ENCODE data around the gene RAB3D.

RAB3D gene

DNA sequence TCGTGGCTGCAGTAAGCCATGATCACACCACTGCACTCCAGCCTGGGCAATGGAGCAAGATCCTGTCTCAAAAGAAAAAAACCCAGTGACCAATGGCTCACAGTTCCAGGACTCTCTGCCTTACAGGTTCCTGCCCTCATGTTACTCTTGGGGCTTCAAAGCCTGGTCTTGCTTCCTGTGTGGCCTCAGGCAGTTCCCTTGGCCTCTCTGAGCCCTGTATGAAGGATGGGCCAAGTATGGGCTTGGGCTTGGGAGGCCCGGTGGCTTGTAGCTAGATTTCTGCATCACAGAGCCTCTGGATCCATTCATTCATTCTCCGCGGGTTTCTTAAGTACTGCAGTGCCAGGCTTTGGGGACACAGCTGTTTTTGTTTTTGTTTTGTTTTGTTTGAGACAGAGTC lies 44.3 kb downstream of the RAB3D start:
- no peak for DNase-seq

DNA sequence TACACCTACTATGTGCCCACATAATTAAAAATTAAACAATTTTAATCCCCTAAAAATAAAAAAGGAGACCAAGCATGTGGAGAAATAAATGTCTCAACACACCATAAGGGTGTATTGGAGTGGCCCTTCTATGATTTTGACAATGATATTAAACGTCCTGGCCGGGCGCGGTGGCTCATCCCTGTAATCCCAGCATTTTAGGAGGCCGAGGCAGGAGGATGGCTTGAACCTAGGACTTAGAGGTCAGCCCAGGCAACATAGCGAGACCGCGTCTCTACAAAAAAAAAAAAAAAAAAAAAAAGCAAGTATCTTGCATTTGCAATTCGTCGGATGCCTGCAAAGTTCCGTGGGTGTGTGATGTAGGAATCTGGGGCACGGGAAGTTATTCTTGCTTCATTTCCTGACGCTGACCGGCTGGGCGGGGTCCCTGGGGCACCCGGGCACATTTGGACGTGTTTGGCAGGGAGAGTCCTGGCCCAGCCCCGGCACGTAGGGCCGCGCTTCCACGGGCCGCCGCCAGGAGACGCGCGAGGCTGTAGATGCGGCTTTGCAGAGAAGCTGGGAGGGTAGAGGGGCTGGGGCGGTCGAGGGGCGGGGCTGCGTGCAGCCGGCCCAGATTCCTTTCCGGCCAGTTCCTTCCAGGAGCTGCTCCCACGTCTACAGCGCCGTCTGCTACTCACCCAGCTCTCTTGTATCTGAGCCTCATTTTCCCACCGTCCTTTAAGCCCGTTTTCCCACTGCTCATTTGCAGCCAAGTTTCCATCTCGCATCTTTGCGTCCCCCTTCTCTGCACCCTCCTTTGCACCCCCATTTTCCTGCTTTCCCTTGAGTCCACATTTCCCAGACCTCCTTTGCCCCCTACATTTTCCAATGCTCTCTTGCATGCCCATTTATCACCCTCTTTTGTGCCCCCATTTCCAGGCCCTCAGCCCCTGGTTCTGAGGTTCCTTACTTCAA lies 45.7 kb downstream of the RAB3D start:
- DNase-seq, result peak; percentile 97

DNA sequence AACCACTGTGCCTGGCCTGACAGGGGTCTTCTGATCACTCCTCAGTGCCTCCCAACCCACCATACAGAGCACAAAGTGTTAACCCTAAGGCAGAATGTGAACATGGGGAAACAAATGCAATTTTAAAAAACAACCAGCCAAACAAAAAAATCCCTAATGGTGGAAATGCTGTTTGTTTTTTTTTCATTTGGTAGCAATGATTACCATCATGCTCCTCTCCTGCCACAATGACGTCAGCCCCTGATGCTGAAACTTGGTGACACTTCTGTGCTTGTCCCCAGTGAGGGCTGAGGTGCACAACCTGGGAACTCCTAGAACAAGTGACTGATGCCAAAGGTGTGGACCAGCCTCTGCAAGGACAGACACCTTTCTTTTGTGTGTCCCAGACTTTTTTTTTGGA lies 47.5 kb downstream of the RAB3D start:
- no peak for DNase-seq

DNA sequence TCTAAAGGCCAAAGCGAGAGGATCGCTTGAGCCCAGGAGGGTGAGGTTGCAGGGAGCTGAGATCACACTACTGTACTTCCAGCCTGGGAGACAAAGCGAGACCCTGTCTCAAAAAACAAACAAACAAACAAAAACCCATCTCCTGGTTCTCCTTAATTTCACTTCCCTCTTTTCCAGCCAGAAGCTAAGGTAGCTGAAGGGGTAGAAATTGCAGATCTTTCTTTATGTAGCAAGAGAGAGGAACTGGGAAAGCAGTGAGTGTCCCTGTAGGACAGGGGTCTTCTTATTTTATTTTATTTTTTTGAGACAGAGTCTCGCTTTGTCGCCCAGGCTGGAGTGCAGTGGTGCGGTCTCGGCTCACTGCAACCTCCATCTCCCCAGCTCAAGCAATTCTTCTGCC lies 48.0 kb downstream of the RAB3D start:
- no peak for DNase-seq

DNA sequence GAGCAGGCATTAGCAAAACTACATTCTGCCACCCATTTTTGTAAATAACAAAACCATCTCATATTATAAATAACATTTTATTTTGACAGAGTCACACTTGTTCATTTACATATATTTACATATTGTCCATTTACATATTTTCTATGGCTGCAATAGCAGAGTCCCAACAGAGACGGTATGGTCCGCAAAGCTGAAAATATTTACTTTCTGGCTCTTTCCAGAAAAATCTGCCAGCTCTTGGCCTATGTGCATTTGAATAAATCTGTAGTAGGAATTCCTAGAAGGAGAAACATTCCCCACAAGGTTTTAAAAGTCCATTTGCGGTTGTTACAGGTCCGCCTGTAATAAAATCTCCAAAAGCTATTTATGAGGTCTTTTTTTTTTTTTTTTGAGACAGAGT lies 49.2 kb downstream of the RAB3D start:
- DNase-seq, result no peak

DNA sequence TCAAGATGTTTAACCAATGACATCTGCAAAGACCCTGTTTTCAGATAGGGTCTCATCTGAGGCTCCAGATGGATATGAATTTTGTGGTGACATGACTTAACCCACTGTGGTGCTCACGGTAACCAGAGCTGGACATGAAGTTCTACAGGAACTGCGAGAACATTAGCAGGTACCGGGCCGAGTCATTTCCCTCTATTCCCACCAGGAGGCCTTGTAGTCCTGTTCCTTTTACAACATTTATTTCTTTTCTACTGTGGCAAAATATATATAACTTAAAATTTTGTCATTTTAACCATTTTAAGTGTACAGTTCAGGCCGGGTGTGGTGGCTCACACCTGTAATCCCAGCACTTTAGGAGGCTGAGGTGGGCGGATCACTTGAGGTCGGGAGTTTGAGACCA lies 51.1 kb downstream of the RAB3D start:
- no peak for DNase-seq

DNA sequence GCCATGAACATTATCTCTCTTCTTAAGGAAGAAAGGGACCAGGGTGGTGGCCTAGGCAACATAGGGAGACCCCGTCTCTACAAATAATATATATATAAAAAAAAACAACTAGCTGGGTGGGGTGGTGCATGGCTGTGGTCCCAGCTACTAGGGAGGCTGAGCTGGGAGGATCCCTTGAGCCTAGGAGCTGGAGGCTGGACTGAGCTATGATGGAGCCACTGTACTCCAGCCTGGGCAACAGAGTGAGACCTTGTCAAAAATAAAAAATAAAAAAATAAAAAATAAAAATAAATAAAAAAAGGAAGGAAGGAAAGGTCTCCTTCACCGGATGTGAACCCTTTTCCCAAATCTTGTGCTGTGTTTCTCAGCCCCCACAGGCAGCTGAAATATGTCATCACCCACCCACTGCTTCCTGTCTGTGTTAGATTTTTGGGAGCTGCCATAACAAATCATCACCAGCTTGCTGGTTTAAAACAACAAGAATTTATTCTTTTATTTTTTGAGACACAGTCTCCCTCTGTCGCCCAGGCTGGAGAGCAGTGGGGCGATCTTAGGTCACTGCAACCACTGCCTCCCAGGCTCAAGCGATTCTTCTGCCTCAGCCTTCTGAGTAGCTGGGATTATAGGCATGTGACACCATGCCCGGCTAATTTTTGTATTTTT lies 53.0 kb downstream of the RAB3D start:
- no peak for DNase-seq

DNA sequence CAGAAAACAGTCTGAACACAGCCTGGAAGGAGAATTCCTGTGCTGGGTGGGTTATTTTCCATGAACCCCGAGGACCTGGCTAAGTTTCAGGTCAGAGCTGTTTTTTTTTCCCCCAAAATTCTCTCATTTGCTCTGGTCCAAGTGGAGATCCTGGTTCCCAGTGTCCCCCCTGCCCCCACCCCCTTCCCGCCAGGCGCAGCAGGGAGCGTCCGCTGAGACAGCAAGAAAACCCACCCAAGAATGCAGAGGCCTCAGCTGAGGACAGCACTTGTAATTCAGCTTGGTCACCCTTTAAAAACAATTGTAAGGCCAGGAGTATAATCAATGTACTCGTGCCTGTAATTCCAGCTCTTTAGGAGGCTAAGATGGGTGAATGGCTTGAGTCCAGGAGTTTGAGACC lies 54.9 kb downstream of the RAB3D start:
- no peak for DNase-seq

DNA sequence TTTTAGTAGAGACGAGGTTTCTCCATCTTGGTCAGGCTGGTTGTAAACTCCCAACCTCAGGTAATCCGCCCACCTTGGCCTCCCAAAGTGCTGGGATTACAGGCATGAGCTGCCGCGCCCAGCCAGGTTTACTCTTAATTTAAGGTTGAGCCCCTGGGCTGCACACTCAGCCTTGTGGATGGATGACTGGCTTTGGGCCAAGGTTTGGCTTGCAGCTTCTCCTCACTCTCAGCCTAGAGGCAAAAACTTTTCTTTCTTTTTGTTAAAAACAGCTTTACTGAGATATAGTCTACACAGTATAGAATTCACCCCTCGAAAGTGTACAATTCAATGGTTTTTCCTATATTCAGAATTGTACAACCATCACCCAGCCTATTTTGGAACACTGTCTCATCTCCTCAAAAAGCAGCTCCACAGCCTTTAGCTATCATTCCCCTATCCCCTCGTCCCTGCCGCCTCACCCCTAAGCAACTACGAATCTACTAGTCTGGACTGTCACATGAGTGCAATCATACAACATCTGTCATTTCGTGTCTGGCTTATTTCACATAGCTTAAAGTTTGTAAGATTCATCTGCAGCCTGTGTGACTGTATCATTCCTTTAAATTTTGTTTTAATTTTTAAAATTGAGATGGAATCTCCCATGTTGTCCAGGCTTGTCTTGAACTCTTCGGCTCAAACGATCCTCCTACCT lies 58.0 kb downstream of the RAB3D start:
- DNase-seq, result no peak

DNA sequence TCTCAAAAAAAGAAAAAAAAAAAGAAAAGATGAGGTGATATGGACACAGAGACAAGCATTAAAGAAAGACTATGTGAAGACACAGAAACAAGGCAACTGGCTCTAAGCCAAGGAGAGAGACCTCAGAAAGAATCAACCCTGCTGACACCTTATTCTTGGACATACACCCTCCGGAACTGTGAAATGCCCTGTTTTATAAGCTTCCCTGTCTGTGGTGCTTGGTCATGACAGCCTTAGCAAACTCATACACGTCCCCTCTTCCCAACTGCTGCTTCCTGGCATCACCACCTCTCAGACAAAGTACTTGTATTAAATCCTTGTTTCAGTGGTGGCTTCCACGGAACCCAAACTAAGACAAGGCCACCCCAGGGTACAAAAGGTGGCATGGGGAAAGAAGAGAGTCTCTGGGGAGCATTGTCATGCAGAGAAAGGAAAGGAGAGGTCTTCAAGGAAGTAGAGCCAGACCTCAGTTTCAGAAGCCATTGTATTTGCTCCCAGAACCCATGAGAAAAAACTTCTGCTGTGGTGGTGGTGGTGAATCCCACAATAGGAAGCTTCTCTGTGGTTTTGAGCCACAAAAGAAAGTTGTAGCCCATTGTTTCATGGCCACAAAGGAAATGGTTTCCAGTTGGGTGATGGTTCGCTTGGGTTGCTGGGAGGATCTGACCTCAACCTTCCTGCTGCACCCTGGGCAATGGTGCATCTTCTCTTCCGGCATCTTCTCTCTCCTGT lies 59.8 kb downstream of the RAB3D start:
- DNase-seq, result no peak

DNA sequence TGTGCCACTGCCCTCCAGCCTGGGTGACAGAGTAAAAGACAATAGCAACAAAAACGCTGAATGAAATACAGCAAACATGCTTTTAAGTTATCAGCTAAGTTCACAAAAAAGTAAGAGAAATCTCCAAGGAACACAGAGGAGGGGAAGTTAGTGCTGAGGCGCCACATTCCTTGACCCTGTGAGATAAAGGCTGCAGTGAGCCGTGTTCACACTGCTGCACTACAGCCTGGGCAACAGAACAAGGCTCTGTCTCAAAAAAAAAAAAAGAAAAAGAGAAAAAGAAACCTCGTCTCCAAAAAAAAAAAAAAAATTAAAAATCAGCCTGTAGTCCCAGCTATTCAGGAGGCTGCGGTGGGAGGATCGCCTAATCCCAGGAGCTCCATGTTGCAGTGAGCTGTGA lies 60.8 kb downstream of the RAB3D start:
- DNase-seq, result no peak

DNA sequence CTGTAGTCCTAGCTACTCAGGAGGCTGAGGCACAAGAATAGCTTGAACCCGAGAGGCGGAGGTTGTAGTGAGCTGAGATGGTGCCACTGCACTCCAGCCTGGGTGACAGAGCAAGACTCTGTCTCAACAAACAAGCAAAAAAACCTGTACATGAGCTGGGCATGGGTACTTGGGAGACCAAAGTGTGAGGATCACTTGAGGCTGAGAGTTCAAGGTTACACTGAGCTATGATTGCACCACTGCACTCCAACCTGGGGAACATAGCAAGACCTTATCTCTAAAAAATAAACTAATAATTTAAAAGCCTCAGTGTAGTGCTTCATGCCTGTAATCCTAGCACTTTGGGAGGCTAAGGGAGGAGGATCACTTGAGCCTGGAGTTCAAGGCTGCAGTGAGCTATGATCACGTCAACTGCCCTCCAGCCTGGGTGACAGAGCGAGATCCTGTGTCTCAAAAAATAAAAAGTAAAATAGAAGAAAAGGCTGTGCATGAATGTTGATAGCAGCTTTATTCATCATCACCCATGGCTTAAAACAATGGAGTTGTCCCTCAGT lies 64.8 kb downstream of the RAB3D start:
- DNase-seq, result no peak

DNA sequence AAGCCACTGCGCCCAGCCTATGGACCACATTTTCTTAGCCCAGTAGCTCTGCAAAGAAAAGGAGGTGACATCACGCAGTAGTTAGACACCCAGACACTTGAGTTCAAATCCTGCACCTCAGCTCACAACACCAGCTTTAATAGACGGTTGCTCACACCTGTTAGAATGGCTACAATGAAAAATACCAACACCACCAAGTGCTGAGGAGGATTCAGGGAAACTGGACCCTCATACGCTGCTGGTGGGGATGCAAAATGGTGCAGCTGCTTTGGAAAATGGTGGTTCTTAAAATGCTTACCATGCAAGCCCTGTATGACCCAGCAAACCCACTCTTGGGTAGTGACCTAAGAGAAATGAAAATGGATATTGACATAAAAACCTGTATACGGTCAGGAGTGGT lies 65.5 kb downstream of the RAB3D start:
- DNase-seq, result no peak

DNA sequence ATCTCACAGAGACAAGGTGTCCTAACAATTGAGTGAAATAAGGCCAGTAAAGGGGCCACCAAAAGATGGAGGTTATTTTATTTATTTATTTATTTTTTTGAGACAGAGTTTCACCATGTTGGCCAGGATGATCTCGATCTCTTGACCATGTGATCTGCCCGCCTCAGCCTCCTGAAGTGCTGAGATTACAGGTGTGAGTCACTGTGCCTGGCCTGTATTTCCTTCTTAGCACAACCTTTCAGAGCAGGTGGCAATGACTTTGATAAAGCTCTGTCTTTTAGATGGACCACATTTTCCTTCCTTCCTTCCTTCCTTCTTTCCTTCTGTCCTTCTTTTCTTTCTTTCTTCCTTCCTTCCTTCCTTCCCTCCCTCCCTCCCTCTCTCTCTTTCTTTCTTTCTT lies 66.2 kb downstream of the RAB3D start:
- DNase-seq, result no peak
